K562 (cell line): ENCODE measurements around the gene XPO6. TPM values are rescaled to one million over a fixed set of nuclear protein-coding genes. Genes with fewer than 3 reads are reported as not detected.

Experiments used
- FOSL1 ChIP-seq: fragments of 200-800 bp; sonication (Bioruptor generic); conservative IDR thresholded peaks from 2 replicates; pipeline ENCODE4 v1.6.1; 2016; ENCODE audit warnings: missing genetic modification characterization, missing compliant biosample characterization
- MCM7 ChIP-seq, 2 experiments: fragments of 450-650 bp; IDR thresholded peaks; 2 replicates each; pipeline ENCODE4 v1.6.1; 2016 to 2018
- POLR3A ChIP-seq: IDR thresholded peaks from 2 replicates; pipeline ENCODE4 v1.6.1; 2011; ENCODE audit warnings: borderline replicate concordance, mild to moderate bottlenecking, moderate library complexity; ENCODE audit not compliant: insufficient read length, insufficient read depth; ENCODE audit errors: extremely low read depth
- polyA plus RNA-seq, 8 experiments: library from polyadenylated mRNA; depleted of rRNA in 4 of 8; stranded (reverse) in 5 of 8; unstranded in 3 of 8; fragments of >200 nt; fragmentation: Nextera tagmentation in 2 of 8; fragmentation: Illumina TruSeq in 1 of 8; extraction: Ambion mirVana in 2 of 8; extraction: Trizol in 1 of 8; gene quantifications; 2 replicates each; pipeline versions ENCODE4 v1.2.1 to v1.2.3, GENCODE V29; 2011 to 2014; ENCODE audit warnings: inconsistent platforms in 1 of 8, missing spikeins in 1 of 8
- total RNA-seq, 7 experiments: library from RNA; depleted of rRNA in 6 of 7; stranded (reverse); fragments of >200 nt in 6 of 7; fragmentation: Illumina TruSeq in 2 of 7; extraction: Trizol in 2 of 7; gene quantifications; 2 replicates each; pipeline versions ENCODE4 v1.2.1 to v1.2.3, GENCODE V29; 2011 to 2021; ENCODE audit warnings: low replicate concordance in 1 of 7
- TF ChIP-seq, protein P1 (sequence below): fragments of 450-650 bp; formaldehyde crosslinking; conservative IDR thresholded peaks from 2 replicates; pipeline ENCODE4 v1.4.0; 2022; ENCODE audit warnings: mild to moderate bottlenecking, missing genetic modification characterization
- TF ChIP-seq, protein P2 (sequence below): fragments of 450-650 bp; IDR thresholded peaks from 2 replicates; pipeline ENCODE4 v1.6.1; 2016; ENCODE audit warnings: mild to moderate bottlenecking, moderate library complexity
- TF ChIP-seq, protein P3 (sequence below): sonication (generic); IDR thresholded peaks from 2 replicates; pipeline ENCODE4 v1.6.1; 2016

Gene XPO6
- total and polyA plus RNA-seq, 9 of the 15 experiments (the other 6 are each of a cell fraction or from before 2014, with no cell fraction given): 11.2 to 196 (median 119) TPM

DNA sequence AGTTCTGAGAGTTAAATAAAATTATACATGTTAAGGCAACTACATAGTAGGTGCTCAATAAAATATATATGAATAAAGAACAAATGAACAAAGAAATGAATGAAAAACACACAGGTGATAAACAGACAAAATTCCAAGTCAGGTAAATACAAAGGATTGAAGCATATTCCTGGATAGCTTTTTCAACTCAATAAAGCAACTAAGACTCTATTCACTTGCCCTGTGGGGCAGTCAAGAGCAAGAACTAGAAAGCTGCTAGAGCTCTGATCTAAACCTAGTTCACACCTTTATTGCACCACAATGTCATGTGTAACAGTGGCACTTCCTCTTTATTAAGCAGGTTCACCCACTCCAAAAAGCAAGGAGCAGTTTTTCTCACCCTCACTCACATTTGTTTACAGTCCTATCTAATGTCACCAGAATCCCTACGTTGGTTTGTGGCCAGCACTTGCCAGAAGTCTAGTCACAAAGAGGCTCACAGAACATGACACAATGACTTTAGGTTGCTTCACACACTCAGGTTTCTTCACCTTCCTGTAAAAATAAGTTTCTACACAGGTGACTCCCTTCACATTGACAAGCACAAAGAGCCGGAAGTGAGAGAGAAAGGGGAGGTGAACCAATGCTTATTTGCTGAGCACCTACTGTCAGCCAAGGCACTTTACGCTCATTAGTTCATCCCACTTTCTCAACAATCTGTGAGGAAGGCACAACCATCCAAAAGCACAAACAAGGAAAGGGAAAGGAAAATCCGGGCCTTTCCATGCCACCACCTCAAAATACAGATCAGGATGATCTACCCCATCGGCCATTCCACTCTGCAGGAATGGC, 70.8 kb downstream of the XPO6 start (continued):
- TF ChIP-seq, protein P1, sequence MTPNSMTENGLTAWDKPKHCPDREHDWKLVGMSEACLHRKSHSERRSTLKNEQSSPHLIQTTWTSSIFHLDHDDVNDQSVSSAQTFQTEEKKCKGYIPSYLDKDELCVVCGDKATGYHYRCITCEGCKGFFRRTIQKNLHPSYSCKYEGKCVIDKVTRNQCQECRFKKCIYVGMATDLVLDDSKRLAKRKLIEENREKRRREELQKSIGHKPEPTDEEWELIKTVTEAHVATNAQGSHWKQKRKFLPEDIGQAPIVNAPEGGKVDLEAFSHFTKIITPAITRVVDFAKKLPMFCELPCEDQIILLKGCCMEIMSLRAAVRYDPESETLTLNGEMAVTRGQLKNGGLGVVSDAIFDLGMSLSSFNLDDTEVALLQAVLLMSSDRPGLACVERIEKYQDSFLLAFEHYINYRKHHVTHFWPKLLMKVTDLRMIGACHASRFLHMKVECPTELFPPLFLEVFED (CRISPR knock-in tag): no peak
- TF ChIP-seq MCM7 (IDR thresholded peaks at IDR 0.05) (no peak), FOSL1 (0 out of 2 replicates have a peak, but pooled peaks have one; percentile 18), POLR3A (no peak)
- TF ChIP-seq, protein P2, sequence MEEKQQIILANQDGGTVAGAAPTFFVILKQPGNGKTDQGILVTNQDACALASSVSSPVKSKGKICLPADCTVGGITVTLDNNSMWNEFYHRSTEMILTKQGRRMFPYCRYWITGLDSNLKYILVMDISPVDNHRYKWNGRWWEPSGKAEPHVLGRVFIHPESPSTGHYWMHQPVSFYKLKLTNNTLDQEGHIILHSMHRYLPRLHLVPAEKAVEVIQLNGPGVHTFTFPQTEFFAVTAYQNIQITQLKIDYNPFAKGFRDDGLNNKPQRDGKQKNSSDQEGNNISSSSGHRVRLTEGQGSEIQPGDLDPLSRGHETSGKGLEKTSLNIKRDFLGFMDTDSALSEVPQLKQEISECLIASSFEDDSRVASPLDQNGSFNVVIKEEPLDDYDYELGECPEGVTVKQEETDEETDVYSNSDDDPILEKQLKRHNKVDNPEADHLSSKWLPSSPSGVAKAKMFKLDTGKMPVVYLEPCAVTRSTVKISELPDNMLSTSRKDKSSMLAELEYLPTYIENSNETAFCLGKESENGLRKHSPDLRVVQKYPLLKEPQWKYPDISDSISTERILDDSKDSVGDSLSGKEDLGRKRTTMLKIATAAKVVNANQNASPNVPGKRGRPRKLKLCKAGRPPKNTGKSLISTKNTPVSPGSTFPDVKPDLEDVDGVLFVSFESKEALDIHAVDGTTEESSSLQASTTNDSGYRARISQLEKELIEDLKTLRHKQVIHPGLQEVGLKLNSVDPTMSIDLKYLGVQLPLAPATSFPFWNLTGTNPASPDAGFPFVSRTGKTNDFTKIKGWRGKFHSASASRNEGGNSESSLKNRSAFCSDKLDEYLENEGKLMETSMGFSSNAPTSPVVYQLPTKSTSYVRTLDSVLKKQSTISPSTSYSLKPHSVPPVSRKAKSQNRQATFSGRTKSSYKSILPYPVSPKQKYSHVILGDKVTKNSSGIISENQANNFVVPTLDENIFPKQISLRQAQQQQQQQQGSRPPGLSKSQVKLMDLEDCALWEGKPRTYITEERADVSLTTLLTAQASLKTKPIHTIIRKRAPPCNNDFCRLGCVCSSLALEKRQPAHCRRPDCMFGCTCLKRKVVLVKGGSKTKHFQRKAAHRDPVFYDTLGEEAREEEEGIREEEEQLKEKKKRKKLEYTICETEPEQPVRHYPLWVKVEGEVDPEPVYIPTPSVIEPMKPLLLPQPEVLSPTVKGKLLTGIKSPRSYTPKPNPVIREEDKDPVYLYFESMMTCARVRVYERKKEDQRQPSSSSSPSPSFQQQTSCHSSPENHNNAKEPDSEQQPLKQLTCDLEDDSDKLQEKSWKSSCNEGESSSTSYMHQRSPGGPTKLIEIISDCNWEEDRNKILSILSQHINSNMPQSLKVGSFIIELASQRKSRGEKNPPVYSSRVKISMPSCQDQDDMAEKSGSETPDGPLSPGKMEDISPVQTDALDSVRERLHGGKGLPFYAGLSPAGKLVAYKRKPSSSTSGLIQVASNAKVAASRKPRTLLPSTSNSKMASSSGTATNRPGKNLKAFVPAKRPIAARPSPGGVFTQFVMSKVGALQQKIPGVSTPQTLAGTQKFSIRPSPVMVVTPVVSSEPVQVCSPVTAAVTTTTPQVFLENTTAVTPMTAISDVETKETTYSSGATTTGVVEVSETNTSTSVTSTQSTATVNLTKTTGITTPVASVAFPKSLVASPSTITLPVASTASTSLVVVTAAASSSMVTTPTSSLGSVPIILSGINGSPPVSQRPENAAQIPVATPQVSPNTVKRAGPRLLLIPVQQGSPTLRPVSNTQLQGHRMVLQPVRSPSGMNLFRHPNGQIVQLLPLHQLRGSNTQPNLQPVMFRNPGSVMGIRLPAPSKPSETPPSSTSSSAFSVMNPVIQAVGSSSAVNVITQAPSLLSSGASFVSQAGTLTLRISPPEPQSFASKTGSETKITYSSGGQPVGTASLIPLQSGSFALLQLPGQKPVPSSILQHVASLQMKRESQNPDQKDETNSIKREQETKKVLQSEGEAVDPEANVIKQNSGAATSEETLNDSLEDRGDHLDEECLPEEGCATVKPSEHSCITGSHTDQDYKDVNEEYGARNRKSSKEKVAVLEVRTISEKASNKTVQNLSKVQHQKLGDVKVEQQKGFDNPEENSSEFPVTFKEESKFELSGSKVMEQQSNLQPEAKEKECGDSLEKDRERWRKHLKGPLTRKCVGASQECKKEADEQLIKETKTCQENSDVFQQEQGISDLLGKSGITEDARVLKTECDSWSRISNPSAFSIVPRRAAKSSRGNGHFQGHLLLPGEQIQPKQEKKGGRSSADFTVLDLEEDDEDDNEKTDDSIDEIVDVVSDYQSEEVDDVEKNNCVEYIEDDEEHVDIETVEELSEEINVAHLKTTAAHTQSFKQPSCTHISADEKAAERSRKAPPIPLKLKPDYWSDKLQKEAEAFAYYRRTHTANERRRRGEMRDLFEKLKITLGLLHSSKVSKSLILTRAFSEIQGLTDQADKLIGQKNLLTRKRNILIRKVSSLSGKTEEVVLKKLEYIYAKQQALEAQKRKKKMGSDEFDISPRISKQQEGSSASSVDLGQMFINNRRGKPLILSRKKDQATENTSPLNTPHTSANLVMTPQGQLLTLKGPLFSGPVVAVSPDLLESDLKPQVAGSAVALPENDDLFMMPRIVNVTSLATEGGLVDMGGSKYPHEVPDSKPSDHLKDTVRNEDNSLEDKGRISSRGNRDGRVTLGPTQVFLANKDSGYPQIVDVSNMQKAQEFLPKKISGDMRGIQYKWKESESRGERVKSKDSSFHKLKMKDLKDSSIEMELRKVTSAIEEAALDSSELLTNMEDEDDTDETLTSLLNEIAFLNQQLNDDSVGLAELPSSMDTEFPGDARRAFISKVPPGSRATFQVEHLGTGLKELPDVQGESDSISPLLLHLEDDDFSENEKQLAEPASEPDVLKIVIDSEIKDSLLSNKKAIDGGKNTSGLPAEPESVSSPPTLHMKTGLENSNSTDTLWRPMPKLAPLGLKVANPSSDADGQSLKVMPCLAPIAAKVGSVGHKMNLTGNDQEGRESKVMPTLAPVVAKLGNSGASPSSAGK: no peak
- TF ChIP-seq, protein P3, sequence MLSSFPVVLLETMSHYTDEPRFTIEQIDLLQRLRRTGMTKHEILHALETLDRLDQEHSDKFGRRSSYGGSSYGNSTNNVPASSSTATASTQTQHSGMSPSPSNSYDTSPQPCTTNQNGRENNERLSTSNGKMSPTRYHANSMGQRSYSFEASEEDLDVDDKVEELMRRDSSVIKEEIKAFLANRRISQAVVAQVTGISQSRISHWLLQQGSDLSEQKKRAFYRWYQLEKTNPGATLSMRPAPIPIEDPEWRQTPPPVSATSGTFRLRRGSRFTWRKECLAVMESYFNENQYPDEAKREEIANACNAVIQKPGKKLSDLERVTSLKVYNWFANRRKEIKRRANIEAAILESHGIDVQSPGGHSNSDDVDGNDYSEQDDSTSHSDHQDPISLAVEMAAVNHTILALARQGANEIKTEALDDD: 0 out of 2 replicates have a peak, but pooled peaks have one; percentile 19
